Measurements from ENCODE around the gene DMD.

DNA sequence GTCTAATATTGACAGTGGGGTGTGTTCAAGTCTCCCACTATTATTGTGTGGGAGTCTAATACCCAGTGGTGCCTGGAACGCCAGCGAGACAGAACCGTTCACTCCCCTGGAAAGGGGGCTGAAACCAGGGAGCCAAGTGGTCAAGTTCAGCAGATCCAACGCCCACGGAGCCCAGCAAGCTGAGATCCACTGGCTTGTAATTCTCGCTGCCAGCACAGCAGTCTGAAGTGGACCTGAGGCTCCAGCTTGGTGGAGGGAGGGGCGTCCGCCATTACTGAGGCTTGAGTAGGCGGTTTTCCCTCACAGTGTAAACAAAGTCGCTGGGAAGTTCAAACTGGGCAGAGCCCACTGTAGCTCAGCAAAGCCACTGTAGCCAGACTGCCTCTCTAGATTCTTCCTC is 407.3 kb downstream of the DMD start:
- TF ChIP-seq, protein P1, sequence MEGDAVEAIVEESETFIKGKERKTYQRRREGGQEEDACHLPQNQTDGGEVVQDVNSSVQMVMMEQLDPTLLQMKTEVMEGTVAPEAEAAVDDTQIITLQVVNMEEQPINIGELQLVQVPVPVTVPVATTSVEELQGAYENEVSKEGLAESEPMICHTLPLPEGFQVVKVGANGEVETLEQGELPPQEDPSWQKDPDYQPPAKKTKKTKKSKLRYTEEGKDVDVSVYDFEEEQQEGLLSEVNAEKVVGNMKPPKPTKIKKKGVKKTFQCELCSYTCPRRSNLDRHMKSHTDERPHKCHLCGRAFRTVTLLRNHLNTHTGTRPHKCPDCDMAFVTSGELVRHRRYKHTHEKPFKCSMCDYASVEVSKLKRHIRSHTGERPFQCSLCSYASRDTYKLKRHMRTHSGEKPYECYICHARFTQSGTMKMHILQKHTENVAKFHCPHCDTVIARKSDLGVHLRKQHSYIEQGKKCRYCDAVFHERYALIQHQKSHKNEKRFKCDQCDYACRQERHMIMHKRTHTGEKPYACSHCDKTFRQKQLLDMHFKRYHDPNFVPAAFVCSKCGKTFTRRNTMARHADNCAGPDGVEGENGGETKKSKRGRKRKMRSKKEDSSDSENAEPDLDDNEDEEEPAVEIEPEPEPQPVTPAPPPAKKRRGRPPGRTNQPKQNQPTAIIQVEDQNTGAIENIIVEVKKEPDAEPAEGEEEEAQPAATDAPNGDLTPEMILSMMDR (IDR thresholded peaks at IDR 0.05; ENCODE audit: insufficient read depth, low read depth, low read length) = no peak
- TF ChIP-seq EZH2 (IDR thresholded peaks at IDR 0.05; ENCODE audit: insufficient read depth, low read length) = no peak

Data from astrocyte (in vitro differentiated cells and primary cell).